T-helper 9 cell (primary cell): ENCODE measurements around the gene ARAP2.

ENCODE experiments used
- DNase-seq: peaks from one replicate; pipeline ENCODE4 v3.0.0-alpha.2; 2020

ARAP2 gene

DNA sequence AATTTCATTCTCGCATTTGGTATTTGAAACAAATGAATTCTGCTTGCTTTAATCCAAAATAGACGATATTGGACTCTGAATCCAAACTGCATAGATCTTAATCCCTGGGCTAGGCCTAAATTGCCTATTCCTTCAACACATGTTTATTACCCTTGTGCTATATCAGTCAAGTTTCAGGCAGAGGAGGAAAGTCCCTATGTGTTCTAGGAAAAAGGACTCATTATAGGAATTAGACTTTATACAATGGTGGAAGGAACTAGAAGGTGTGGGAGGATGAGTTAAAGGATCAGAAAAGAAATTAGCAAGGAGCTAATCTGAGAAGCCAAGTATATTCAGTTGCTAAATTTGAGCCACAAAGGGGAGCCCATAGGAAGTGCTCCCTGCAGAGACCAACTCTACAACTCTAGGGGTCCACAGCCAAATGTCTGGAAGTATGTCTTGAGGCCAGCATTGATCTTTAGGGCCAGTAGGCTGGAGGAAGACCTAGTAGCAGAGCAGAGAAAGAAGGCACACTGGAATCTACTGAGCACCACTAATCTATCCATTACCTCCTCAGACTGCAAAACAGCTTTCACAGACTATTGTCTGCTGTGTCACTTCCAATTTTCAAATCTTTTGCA, 20.0 kb upstream of the ARAP2 start:
- DNase-seq: no peak

DNA sequence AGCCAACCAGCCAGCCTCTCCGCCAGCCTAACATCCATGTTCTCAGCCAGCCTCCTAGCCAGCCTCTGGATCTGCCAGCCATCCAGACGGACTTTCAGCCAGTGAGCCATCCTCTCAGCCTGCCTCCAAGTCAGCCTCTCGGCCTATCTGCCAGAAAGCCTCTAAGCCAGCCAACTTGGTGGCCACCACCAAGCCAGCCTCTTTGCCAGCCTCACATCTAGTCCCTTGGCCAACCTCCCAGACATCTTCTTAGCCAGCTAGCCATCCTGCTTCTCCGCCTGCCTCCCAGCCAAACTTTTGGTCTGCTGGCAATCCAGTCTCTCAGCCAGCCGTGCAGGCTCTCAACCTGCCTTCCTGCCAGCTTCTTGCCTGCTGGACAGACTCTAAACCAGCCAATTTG, 16.4 kb upstream of the ARAP2 start:
- DNase-seq: no peak

DNA sequence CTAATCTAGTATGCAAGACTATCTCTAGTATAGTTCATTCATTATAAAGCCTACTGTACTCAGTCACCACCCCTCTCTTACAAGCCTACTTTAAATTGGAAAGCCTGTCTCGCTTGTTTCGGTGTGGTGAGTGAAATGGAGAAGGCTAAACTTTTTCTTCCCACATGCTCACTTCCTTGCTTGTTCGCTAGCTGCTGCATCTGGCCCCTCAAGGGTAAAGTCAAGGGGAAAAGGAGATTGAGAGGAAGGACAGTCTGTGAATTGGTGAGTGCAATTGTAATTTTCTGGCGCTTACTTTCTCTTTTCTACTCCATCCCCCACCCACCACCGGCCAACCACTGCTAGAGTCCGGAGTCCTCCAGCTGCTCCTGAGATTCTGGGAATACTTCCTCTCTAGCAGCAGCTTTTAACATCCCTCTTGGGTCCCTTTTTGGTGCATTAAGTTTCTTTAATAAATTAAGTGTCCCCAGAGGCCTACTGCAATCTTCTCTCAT, 12.1 kb upstream of the ARAP2 start:
- no peak for DNase-seq

GRCh38 chr4:36255577-36255976, 11.3 kb upstream of the ARAP2 start:
- DNase-seq: peak; percentile 43

DNA sequence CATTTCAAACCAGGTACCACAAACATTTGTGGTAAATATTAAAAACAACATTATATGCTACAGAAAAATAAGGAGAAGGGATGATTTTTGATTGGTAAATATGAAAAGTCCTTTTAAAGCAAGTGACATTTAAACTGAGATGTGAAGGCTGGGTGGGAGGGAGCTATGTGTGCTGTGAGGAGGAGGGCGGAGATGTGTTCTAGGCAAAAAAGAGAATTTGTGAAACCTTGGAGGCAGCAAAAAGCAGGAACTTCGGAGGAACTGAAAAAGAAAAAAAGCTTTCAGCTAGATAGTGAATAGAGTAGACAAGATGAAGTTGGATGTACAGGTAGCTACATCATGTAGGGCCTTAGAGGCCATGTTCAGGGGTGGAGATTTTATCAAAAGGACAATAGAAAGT, 10.1 kb upstream of the ARAP2 start:
- DNase-seq: no peak

DNA sequence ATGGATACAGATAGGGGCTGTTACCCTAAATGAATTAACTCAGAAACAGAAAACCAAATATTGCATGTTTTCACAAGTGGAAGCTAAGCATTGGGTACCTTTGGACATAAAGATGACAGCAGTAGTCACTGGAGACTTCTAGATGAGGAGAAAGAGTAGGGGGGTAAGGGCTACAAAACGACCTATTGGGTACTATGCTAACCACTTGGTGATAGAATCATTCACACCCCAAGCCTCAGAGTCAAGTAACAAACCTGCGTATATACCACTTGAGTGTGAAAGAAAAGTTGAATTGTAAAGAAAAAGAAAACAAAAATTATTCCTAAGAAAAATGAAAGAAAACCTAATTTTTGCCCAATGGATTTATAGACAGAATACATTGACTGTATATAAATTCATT, 7.7 kb upstream of the ARAP2 start:
- no peak for DNase-seq

DNA sequence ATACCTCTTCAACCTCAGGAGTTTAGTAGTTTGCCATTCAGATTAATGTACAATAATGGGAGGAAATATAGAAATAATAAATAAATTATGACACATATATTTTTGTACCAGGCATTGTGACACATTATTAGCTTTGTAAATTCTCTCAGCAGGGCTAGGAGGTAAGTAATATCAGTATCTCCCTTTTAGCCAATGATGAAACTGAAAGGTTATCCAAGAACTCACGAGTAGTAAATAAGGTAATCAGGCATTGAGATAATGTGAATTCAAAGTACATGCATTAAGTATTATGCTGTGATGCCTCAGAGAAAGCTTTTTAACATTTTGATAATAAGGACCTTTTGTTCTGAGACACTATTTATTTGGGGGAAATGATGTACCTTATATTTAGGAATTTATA, 5.3 kb upstream of the ARAP2 start:
- no peak for DNase-seq

DNA sequence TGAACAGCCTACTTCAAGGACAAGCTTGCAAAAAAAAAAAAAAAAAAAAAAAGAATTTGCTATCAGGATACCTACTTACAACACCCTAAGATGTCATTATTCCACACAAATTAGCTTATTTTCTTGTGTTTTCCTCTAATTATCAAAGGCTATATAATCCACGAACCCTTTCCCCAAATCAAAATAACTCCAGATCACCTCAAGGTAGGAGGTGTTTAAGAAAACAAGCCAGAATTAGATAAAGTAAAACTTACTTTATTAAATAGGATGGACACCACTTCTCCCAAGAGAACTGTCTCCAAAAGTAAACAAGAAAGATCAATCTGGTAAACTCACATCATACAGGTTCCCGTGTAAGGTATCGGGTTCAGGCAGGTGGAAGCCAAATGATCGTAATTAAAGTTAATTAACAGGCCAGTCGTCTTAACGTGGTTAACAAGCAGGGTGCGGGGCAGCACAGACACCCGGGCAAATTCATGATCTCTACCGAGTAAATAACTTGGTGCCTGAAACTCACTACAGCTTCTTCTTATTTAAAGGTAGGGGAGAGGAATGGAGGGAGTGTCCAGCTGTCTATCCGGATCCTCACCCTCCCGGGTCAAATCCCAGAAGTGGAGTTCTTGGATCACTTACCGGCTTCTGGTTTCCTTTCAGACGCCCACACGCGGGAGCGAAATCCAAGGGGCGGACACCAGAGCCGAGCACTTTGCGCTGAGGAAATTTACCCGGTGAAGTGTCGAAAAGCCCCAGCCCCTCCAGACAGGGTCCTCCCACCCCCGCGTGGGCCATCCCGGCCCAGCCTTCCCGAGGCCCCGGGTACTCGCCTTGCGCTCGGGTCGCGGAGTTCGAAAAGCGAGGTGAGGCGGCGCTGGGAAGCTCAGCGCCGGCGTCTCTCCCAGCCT, 708 bp downstream of the ARAP2 start:
- DNase-seq: no peak

- no peak for DNase-seq
Measured at GRCh38 chr4:36242629-36243354, 1.5 kb downstream of the ARAP2 start.

DNA sequence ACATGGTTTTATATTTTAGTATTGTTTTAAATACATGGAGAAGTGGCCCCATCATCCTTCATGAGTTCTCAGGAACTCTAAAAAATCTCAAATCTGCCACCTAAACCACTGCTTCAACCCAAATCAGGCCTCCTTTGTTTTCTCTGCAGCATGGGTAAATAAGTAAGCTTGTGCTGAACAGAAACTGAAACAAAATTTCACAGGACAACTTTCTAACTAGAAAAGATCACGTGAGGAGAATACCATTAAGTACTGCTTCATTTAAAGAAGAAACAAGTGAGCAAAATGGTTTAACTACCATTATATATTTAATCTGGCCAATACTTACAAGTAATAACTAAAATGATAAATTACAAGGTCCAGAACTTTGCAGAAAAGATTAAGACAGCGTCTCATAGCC, 2.5 kb downstream of the ARAP2 start:
- no peak for DNase-seq

DNA sequence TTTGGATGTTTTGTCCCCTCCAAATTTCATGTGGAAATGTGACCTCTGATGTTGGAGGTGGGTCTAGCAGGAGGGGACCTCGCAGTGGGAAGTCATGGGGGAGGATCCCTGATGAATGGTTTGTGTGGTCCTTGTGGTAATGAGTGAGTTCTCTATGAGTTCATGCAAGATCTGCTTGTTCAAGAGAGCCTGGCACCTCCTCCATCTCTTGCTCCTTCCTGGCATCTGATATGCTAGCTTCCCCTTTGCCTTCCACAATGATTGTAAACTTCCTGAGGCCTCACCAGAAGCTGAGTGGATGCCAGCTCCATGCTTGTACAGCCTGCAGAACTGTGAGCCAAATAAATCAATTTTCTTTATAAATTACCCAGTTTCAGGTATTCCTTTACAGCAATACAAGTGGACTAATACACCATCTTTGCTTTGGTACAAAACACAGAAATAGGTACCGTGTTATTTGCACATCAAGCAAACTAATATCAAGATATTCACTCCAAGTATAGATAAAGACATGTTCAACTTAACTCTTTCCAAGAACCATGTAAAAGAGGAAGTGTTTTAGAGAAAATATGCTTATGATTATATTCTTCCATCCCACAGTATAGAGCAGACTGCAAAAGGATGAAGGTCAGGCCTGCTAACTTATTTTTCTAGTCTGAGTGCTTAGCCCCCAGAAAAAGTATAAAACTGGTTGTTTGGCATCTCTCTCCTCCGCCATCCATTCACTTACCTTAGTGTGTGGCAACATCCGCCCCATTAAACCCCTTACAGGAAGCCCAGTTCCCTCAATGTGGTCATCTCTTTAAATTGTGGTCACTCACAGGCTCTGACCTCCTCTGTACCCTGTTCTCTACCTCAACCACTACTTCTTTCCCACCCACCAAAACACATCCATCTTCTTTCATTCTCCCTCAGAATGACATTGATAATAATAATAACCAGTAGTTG, 6.7 kb downstream of the ARAP2 start:
- no peak for DNase-seq

GRCh38 chr4:36236159-36236558, 8.2 kb downstream of the ARAP2 start:
- DNase-seq: no peak

GRCh38 chr4:36235306-36235705, 9.0 kb downstream of the ARAP2 start:
- no peak for DNase-seq

- DNase-seq: no peak
Measured at GRCh38 chr4:36233567-36234266, 10.6 kb downstream of the ARAP2 start.

DNA sequence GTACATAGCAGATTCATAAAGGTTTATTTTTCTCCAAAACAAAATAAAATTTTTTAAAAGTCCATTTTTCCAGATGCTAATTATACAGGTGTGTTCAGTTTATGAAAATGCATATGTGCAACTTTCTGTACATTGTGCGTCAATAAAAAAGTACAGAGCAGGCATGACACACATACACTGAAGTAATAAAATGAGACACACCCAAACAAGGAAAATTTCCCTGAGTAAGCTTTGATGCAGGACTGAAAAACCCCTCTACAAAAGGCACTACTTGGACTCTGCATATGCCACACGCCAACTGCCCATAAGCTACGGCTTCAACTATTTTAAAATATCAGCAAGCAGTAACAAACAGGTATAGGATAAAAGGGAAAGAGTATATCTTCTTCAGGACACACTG, 13.8 kb downstream of the ARAP2 start:
- DNase-seq: no peak

DNA sequence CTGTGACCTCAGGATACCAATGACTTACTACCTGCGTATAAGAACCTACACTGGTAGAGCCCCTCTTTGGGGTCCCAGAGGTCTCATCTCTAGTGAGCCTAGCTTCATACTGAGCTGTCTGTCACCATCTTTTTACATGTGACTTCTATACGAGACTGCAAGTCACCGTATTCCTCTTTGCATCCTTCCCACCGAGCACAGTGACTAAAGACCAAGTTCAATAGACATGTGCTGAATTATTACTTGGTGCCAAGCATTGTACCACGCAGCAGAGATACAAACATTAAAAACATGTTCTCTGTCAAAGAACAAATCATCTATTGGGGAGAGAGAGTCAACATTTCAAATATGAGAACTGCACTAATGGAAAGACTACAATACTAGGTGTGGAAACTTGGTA, 16.4 kb downstream of the ARAP2 start:
- no peak for DNase-seq

GRCh38 chr4:36226430-36227227, 17.7 kb downstream of the ARAP2 start:
- no peak for DNase-seq

- DNase-seq: no peak
Measured at GRCh38 chr4:36224972-36225903, 19.1 kb downstream of the ARAP2 start.

GRCh38 chr4:36222702-36223101, 21.6 kb downstream of the ARAP2 start:
- DNase-seq: no peak

DNA sequence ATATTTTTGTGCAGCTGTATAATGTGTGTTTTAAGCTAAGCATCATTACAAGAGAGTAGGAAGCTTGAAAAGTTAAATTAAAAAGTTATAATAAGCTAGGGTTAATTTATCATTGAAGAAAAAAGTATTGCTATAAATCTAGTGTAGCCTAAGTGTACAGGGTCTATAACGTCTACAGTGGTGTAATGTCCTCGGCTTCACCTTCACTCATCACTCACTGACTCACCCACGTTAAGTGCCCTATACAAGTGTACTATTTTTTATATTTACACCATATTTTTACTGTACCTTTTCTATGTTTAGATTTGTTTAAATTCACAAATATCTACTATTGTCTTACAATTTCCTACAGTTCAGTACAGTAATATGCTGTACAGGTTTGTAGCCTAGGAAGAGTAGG, 23.5 kb downstream of the ARAP2 start:
- no peak for DNase-seq
